Stimulated activated CD4-positive, alpha-beta T cell treated with anti-CD3 and anti-CD28 coated beads, TNF-alpha, amount 100 ng/mL, for 24 hours (primary cell): ENCODE data around the gene RAET1G.
"Not testable (repeated sequence)": the region's sequence is repeated elsewhere in the genome, so short reads cannot be mapped to it uniquely, and the experiment has no call there.

ENCODE experiments used
- DNase-seq, 3 experiments: peaks; one replicate each; pipeline ENCODE4 v3.0.0-alpha.2; 2020; ENCODE audit warnings: low read depth in 3 of 3

Gene RAET1G, protein sequence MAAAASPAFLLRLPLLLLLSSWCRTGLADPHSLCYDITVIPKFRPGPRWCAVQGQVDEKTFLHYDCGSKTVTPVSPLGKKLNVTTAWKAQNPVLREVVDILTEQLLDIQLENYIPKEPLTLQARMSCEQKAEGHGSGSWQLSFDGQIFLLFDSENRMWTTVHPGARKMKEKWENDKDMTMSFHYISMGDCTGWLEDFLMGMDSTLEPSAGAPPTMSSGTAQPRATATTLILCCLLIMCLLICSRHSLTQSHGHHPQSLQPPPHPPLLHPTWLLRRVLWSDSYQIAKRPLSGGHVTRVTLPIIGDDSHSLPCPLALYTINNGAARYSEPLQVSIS

GRCh38 chr6:149922642-149923326 is at the start of gene RAET1G:
RAET1G (minus strand) TSS chr6:149923121; CDS start chr6:149923010, 111 bp downstream.
- DNase-seq = peak; percentile 65 to 85 (median 75)

DNA sequence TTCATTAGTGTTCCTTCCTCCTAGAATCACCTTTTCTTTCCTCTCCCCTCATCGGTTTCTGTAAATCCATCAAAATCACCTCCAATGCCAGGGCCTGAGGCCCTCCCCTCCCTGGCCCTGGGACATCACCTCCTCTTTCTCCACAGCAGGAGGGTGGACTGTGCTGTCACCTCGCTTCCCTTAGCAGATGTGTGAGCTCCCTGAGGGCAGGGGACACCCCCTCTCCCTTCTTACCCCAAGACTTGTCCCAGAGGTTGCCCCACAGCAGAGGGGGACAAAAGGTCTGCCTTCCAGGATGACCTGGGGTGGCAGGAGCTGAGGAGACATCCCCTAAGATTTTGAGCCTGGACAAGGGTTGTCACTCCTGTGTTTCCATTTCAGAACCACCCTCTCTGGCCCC is 46.7 kb upstream of the RAET1G start:
- DNase-seq = no peak

GRCh38 chr6:149968909-149969308 is 46.0 kb upstream of the RAET1G start:
- not testable (repeated sequence) for DNase-seq

DNA sequence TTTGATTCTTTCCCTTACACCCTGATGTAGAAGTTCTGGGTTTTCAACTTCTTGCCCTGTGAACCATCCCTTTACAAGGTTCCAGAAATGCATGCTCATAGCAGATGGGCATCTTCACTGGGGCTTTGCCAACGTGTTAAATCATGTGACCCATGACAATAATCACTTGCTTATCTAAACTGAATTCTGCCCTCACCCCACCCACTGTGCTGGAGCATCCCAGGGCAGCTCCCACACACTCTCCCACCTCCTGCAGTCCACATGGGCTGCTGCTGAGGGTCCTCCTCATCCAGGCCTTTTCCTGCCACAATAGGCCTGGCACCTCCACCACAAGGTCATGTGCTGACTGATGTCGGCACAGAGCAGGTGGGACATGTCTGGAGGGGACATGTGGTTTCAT is 45.1 kb upstream of the RAET1G start:
- not testable (repeated sequence) for DNase-seq

- DNase-seq = no peak
Observed at GRCh38 chr6:149967591-149967990, 44.7 kb upstream of the RAET1G start.

DNA sequence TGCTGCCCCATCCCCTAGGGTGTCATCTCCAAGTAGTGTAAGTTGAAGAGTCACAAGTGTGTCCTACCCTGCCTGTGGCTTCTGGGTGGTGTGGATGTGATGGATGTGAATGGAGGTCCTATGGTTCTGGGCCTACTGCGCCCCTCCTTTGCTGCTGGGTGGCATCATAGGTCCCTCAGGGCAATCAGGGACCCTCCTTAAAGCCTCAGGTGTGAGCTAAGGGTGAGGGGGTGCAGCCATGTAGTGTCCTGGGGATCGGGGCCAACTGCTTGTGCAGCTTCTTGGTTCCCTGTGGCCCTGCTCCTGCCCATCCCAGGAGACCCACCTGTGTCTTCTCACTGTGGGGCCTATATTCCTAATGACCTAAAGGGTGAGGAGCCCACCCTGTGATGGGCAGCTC is 43.4 kb upstream of the RAET1G start:
- not testable (repeated sequence) for DNase-seq

DNA sequence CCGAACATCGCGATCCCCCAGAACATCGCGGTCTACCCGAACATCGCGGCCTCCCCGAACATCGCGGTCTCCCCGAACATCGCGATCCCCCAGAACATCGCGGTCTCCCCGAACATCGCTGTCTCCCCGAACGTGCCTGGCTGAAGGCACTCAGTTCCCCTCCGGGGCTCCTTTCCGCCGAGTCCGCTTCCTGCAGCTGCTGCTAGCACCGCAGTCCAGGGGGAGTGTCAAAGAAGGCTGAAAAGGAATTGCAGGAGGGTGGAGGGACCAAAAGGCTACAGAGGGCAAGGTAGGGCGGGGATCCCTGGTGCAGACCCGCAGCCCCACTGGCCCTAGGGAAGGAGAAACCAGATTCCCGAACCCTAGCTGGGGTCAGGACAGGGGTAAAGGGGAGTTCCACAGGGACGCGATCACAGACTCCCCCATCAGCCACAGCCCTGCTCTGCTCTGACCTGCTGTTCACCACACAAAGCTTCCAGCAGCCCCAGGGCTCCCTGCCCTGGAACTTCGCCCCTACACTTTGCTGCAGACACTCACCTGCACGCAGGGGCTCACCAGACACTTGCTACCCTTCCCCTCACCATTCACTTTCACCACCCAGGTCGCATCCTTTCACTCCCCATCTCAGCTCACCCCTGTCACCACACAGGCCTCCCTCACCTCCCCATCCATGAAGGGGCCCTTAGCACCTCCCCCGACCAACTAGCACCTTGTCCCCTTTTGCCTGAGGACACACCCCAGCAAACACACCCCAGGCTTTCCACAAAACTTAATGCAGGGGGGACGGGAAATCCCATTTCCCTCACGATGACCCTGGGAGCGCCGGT is 42.5 kb upstream of the RAET1G start:
- no peak for DNase-seq

GRCh38 chr6:149964308-149965193 is 41.6 kb upstream of the RAET1G start:
- peak in 1 of 3 experiments; percentile 31 for DNase-seq

DNA sequence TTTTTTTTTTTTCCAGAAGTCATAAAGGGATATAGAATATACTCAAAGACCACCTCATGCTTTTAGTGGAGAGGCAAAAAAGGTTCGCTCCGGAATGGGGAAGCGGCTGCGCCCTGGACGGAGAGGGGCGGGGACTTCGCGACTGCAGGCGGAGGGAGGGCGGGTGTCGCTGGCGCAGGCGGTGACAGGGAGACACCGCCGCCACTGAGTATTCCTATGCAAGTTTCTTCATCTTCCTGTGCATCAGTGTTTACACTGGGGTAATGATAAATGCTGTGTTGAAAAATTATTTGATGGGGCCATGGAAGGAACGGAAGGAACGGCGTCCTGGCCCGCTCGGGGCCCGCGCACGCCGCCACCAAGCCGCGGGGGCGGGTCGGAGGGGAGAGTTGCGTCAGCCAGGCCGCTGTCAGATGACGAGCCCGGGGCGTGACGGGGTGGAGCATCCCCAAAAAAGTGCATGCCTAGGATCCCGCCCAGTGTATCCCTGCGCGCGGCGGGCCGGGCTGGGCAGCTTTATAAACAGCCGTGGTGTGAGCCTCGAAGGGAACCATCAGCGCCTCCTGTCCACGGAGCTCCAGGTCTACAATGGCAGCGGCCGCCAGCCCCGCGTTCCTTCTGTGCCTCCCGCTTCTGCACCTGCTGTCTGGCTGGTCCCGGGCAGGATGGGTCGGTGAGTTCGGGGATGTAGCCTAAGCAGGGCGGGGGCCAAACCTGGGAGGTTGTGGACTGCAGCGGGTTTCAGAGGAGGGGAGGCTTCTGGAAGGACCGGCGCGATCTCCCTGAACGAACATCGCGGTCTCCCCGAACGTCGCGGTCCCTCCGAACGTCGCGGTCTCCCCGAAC is 40.8 kb upstream of the RAET1G start, which contains the start of gene ULBP1:
Gene ULBP1 (plus strand): TSS at position 482 of the 846 bp plus-strand sequence. CDS start 107 bp downstream, at position 589.
- DNase-seq = peak; percentile 70 to 88 (median 72)

- DNase-seq = peak in 1 of 3 experiments; percentile 54
Observed at GRCh38 chr6:149963212-149963461, 40.2 kb upstream of the RAET1G start.

DNA sequence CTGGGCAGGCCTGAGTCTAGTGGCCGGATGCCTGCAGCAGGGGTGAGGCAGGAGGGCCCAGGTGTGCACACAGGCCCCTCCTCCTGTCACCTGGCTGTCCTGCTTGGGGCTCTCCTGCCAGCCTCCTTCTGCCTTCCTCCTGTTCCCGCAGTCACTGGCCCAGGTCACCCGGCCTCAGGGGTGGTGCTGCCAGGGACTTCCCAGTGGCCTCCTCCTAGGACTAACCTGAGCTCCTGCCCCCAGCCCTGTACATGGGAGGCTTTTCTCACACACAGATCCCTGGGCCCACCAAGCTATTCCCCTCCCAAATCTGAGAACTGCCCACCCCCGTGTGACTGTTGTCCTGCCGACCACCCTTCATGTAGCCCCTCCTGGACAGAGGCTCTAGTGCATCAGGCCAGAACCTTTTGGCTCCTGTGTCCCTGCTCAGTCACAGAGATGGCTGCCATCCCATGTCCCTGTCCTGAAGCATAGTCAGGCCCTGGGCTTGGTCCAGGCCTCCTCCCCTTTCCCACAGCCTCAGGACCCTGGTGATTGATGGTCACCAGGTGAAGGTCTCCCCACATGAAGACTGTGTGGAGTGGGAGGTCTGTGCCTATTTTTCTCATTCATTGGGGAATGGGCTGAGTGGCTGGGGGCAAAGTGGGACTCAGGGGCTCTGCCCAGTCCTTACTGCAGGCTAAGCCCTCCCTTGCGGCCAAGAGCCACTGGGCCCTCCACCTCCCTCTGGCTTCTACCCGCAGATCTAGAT is 39.7 kb upstream of the RAET1G start:
- no peak for DNase-seq

DNA sequence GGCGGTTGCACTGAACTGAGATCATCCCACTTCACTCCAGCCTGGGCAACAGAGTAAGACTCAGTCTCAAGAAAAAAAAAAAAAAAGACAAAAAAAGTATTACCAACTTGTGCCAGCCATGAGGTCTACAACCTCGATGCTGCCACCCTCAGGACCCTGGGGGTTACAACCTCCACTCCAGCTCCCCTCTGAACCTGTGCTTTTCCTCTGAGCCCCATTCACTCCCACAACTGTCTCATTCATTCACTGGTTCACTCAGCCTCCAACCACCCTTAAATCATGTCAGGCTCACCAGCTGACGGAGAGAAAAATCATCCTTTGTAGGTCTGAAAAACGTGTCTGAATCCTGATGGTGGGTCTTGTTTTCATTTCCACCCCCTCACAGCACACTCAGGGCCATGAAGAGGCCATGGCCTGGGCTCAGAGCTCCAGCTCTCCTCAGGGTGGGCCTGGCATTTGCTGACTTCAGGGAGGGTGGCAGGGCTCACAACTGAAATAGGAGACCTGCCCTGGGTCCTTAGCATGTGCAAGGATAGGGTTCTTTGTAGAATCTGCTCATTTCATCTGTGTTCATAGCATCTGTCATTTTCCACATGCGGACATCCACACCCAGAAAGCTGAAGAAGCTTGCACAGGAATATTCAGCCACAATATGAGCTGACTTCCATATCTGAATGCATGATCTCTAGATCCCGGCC is 39.0 kb upstream of the RAET1G start:
- peak in 1 of 3 experiments; percentile 24 for DNase-seq

GRCh38 chr6:149960488-149960887 is 37.6 kb upstream of the RAET1G start:
- DNase-seq = no peak

DNA sequence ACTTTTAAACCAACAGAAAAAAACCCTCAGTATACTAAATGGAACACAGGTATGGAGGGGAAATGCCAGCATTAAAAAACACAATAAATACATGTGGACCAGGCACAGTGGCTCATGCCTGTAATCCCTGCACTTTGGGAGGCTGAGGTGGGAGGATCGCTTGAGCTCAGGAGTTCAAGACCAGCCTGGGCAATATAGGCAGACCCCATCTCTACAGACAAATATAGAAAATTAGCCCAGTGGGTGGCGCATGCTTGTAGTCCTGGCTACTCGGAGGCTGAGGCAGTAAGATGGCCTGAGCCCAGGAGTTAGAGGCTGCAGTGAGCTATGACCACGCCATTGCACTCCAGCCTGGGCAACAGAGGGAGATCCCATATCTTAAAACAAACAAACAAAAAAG is 36.9 kb upstream of the RAET1G start:
- DNase-seq = not testable (repeated sequence)

- not testable (repeated sequence) for DNase-seq
Observed at GRCh38 chr6:149958124-149958523, 35.2 kb upstream of the RAET1G start.

- not testable (repeated sequence) for DNase-seq
Observed at GRCh38 chr6:149955654-149956317, 32.9 kb upstream of the RAET1G start.

- not testable (repeated sequence) for DNase-seq
Observed at GRCh38 chr6:149954984-149955653, 32.2 kb upstream of the RAET1G start.
